Stimulated activated CD4-positive, alpha-beta T cell treated with anti-CD3 and anti-CD28 coated beads, Interleukin-2, amount 100 ng/mL, for 48 hours (primary cell): ENCODE results near the gene UBE2C.
A peak's percentile ranks its signal among the peaks of the same experiment; 100 is the strongest.
"Not testable (repeated sequence)": the region's sequence is repeated elsewhere in the genome, so short reads cannot be mapped to it uniquely, and the experiment has no call there.

ENCODE experiments used
- DNase-seq, 2 donors: peaks; one replicate each; pipeline ENCODE4 v3.0.0-alpha.2; 2020

The UBE2C gene

GRCh38 chr20:45812157-45813005, at the start of gene UBE2C:
UBE2C (plus strand) TSS chr20:45812644; CDS start chr20:45812696, 52 bp downstream.
- DNase-seq = peak; percentile 89 to 92

GRCh38 chr20:45764618-45765282, 47.7 kb upstream of the UBE2C start:
- not testable (repeated sequence) for DNase-seq

GRCh38 chr20:45765307-45765875, 47.1 kb upstream of the UBE2C start:
- DNase-seq = no peak

- no peak for DNase-seq
Observed at GRCh38 chr20:45765980-45766379, 46.5 kb upstream of the UBE2C start.

- DNase-seq = no peak
Observed at GRCh38 chr20:45768479-45768878, 44.0 kb upstream of the UBE2C start.

GRCh38 chr20:45771182-45771759, 41.2 kb upstream of the UBE2C start:
- peak; percentile 76 to 80 for DNase-seq

- DNase-seq = no peak
Observed at GRCh38 chr20:45772693-45773092, 39.8 kb upstream of the UBE2C start.

GRCh38 chr20:45774945-45775344, 37.5 kb upstream of the UBE2C start:
- DNase-seq = no peak

GRCh38 chr20:45775411-45775810, 37.0 kb upstream of the UBE2C start:
- no peak for DNase-seq

- DNase-seq = no peak
Observed at GRCh38 chr20:45776931-45777330, 35.5 kb upstream of the UBE2C start.

- DNase-seq = no peak
Observed at GRCh38 chr20:45779011-45779915, 33.2 kb upstream of the UBE2C start.

GRCh38 chr20:45780159-45780558, 32.3 kb upstream of the UBE2C start:
- DNase-seq = no peak

- DNase-seq = no peak
Observed at GRCh38 chr20:45781391-45781931, 31.0 kb upstream of the UBE2C start.

- no peak for DNase-seq
Observed at GRCh38 chr20:45782890-45783289, 29.6 kb upstream of the UBE2C start.

GRCh38 chr20:45783656-45784294, 28.7 kb upstream of the UBE2C start:
- DNase-seq = no peak

GRCh38 chr20:45788351-45788750, 24.1 kb upstream of the UBE2C start:
- DNase-seq = no peak

- no peak for DNase-seq
Observed at GRCh38 chr20:45792317-45793118, 19.9 kb upstream of the UBE2C start.

- no peak for DNase-seq
Observed at GRCh38 chr20:45796337-45797065, 15.9 kb upstream of the UBE2C start.

GRCh38 chr20:45797510-45797909, 14.9 kb upstream of the UBE2C start:
- DNase-seq = not testable (repeated sequence)

- DNase-seq = not testable (repeated sequence)
Observed at GRCh38 chr20:45797955-45798354, 14.5 kb upstream of the UBE2C start.
